ENCODE results near the gene ITPR2.
"Not testable (repeated sequence)": the region's sequence is repeated elsewhere in the genome, so short reads cannot be mapped to it uniquely, and the experiment has no call there.

ITPR2 gene

DNA sequence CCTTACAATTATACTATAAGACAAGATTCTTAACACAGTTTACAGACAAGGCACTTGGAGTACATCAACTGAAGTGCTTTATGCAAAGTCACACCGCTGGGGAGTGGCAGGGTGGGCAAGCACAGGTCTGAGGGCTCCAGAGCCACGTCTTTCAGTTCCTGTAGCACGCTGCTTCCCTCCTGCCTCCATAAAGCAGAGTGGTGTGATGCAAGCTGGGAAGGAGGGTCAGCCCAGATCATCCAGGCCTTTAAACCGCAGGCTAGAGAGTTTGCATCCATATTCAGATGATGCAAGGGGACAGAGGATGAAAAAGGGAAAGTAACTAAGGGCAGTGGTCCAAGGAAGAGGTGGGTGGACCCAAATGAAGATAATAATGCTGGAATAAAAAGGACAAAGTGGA lies 132.6 kb downstream of the ITPR2 start:
- DNase-seq (ENCODE audit: low read depth), result no peak

DNA sequence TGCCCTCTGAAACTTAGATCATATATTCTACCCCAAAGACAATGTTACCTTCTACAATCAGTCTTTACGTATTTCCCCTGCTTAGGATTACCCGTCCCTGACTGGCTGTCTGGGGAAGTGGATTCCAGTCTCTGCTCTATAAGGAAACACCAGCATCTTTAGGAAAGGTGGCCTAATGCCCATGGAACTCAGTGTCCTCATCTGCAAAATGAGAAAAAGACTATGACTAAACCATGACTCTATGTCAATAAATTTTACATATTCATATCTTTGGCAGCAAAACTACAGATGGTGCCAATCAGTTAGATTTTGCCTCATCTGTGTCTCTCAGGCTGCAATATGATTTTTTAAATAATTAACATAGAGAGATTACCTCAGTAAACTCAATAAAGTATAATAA lies 133.8 kb downstream of the ITPR2 start:
- no peak for DNase-seq (ENCODE audit: low read depth)

DNA sequence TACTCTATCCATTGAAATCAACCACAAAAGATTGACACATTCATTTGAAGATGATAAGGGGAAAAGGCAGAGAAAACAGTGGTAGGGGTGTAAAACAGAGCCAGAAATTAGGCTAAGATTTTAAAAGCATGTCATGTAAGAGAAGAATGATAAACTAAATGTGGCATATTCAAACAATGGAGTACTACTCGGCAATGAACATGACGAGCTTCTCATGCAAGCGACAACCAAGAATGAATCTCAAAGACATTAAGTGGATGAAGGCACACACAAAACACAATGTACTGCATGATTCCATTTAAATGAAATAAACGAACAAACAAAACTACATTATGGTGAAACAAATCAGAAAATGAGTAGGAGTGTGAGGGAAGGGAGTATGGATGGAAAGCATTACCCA lies 134.8 kb downstream of the ITPR2 start:
- no peak for DNase-seq (ENCODE audit: low read depth)

DNA sequence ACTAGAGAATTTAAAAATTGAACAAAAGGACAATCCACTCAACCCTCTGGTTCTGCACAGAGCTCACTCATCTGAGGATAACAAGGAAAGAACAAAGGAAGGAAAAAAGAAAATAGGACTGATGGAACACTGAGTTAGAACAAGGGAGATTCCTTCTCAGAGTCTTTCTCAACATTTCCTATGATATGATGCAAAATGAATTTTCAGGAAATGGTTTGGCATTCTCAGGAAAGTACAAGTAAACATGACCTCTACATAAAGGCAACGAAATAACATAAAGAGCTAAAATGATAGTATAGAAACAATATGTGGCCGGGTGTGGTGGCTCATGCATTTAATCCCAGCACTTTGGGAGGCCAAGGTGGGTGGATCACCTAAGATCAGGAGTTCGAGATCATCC lies 135.8 kb downstream of the ITPR2 start:
- no peak for DNase-seq (ENCODE audit: low read depth)

DNA sequence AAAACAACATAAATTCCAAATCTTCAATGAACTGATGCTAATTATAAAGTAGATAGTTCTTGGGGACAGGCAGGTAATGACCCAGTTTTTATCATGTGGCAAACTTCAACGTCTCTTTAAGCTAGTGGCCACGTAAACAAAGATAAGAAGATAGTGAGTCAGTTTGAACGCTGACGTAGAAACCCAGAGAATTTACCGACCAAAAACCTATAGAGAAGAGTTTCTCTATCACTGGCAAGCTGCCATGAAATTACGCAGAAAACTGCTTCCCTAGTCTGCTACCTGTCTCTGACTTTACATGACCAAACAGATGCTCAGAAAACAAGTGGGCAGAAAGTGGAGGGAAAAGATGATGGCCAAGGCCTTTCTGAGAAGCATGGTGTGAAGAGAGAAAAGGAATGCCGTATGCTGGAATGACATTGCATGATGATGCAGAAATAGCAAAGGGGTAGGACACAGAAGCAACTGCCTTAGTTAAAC lies 136.3 kb downstream of the ITPR2 start:
- no peak for DNase-seq (ENCODE audit: low read depth)

DNA sequence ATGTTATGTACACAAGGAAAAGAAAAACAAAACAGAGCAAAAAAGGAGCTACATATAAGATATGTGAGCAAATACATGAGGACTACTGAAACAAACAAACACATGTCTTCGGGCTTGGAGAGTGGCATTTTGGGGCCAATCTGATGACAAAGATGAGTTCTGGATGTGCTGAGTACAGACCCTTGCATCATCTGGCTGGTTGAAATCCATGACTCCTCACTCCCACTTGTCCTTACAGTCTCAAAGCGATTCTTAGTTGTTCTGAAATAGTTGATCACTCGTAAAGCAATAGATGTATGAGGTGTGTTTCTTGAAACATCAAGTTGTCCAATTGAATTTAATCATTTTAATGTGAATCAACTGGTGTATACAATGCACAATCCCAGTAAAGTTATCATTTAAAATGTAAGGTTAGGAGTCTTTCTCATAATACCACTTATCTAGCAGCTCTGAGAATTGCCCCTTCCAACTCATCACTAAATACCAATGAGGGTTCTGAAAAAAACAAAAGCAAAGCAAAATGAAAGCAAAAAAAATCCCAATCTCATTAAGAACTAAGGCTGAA lies 136.9 kb downstream of the ITPR2 start:
- DNase-seq (ENCODE audit: low read depth), result no peak

DNA sequence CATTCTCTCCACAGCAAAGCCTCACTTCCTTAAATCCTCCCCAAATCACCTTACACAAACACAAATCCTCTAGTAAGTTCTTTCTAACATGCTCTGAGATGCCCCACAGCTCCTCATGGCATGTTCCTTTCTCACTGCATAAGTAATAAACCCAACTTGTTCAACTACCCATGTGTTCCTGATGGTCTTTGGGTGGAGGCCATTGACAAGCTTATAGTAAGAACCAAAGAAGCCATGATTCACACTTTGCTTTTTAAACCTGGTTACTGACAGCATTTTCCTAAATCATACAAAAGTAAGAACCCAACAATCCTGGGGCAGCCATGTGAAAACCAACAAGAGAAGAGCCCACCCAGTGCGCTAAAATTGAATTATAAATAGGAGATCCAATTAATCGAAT lies 138.6 kb downstream of the ITPR2 start:
- no peak for DNase-seq (ENCODE audit: low read depth)

DNA sequence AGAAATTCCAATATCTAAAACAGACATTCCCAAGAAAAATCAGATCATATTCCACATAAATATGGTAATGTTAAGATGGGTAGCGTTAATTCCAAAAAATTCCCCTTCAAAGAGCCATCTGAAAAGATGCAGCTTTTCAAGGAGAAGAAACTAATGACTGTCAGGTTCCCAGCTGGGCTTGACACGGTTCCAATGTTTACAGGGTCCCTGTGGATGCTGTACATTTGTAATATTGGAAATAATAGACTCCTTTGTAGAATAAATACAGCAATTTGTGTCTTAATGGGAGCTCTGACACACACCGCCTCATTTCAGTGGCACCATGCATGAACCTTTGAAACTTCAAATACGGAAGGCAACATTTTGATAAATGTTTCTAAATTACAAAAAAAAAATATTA lies 140.6 kb downstream of the ITPR2 start:
- no peak for DNase-seq (ENCODE audit: low read depth)

DNA sequence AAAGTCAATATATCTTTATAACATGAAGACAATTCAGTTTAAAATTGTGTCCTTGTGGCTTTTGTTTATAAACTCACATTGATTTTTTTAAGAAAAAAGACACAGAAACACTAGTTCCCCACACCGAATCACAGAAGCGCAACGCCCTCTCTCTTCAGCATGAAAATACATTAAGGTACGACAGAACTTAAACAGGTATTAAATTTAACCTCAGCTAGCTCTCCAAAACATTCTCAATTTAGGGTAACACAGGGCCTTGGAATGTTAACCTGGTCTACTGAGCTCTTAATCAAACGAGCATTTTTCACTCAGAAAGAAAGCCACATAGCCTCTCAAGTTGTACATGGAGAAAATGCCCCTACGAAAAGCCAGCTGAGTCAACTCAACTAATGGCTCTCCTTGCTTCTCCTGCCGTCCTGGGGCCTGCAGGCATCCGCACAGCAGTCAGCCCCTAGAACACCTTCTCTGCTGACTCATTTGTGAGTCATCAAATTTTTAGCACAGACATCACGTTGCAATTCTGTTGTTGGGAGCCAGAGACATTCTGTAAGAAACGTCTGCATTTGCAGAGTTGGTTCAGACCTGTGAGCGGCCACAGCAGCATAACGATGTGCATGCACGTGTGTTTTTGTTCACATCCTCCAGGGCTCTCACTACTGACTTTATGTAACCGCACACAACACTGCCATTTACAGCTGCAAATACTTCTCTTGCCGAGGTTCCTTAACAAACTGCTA lies 141.6 kb downstream of the ITPR2 start:
- DNase-seq (ENCODE audit: low read depth), result no peak

DNA sequence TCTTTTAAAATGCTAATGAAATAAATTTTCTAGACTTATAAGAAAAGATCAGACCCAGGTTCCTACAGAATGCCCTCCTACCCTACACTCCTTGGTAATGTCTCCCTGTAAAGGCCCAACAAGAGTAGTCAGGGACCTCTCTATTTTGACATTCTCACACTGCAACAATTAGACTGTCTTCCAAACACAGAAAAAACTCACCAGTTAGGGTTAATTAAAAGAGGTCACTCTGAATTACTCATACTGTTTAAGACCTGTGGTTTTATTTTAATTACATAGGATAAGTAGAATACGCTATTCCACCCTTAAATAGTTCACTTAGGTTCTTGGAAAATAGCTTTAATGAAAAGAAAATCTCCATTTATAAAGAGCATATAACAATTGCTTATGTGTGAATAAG lies 142.4 kb downstream of the ITPR2 start:
- no peak for DNase-seq (ENCODE audit: low read depth)

DNA sequence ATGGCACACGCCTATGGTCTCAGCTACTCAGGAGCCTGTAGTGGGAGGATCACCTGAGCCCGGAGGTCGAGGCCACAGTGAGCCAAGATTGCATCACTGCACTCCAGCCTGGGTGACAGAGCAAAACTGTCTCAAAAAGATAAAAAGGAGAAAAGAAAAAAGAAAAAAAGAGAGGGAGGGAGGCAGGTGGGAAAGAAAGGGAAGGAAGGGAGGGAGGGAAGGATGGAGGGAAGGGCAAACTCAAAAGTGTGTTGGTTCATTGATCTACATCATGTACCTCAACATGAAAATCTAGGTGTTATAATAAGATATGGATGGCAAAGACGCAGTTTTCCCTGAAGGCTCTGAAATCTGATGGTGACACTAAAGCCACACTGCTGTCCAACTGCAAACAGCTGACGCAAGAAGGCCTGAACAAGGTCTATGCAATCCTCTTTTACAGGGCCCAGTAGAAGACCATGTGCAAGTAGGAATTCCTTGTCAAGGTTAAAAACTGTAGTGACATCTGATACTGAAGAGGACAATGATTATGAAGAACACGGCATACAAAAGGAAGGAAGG lies 143.6 kb downstream of the ITPR2 start:
- DNase-seq (ENCODE audit: low read depth), result no peak

DNA sequence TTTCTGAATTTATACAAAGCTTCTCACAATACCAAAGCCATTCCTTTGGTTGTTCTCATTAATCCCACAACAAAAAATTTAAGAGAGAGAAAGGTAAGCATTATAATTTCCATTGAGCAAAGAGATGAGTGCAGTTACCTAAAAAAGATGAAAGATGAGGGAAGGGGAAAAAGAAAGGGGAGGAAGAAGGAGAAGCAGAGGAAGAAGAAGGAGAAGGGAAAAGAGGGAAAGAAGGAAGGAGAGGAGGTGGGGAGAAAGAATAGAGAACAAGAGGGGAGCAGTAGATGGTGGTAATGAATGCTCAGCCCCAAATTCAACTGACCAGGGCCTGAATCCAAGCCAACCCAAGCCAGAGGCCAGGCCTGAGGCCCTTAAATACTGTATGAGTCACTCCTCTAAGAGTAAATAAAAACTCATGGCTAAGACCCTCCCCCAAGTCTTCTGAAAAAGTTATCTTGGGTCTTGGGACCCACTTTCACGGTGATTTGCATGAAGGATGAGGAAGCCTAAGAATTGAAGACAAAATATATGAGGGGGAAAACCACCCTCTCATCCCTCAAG lies 144.6 kb downstream of the ITPR2 start:
- DNase-seq (ENCODE audit: low read depth), result no peak

DNA sequence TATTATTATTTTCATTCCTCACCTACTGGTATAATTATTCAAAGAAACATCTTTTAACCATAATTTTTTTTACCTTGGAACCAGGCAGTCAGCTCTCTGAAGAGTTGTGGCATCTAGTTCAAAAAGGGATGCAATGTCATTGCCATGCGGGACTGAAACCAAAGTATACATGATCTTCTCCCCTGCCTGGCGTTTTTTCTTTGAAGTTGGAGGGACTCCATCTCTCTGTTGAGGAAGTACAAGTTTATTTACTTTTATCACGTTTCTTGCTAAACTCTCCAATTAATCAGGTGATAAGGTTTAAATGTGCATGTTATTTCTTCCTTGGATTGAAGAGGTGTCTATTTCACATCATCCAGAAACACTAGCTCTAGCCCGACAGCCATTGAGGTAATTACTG lies 146.6 kb downstream of the ITPR2 start:
- DNase-seq (ENCODE audit: low read depth), result no peak

DNA sequence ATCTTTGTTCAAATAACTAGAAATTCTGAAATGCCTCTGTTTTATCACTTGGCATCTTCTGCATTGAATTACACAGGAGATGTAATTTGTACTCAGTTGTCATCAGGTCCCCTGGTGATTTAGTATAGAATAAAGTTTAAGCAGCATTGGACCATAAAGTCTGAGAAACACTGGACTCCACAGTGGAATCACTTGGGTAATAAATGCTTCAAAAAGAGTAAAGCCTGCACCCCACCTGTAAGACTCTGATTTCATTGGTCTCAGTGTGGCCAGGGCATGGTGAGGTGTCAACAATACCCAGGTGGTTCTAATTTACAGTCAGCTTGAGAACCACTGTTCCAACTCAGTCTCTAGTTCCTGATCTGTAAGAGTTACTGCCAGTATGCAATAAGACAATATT lies 148.9 kb downstream of the ITPR2 start:
- DNase-seq (ENCODE audit: low read depth), result no peak

DNA sequence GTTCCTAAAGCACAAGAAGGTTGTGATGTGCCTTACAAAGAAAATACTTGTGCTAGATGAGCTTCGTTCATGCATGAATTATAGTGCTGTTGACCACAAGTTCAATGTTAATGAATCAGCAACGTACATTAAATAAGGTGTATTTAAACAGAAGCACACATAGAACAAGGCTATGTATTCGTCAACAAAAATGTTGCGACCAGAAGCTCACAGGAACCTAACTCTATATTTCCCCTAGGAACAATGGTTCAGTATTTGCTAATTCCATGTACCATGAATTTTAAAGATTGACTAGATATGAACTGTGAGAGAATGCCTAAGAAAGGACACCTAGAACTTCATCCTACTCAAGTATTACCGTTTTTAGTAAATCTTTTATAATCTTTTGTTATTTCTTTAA lies 149.6 kb downstream of the ITPR2 start:
- DNase-seq (ENCODE audit: low read depth), result no peak

DNA sequence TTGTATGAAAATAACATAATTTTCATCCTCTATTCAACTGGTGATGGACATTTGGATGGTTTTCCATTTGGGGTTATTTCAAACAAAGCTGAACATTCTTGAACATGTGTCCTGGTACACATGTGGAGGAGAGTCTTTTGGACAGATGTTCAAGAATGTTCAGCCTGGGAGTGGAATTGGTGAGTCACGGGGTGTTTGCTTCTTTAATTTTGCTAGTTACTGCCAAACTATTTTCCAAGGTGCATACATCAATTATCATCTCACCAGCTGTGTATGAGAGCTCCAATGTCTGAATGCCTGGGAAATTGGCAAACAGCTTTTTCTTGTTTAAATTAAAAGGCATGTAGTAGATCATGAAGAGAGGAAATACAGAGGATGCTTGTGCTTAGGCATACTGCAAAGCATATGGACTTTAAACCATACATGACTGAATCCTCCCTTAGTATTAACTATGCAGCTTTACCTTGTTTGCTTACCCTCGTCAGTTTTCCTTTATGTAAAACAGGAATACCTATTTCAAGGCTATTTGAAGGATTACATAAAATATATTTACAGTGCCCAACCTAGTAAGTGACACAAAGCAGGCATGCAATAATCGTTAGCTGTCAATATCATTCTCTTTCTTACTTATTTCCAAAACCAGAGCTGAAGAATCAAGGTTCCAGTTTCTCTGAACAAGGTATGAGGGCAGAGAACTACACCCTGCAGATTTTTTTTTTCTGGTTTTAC lies 152.1 kb downstream of the ITPR2 start:
- DNase-seq (ENCODE audit: low read depth), result no peak

DNA sequence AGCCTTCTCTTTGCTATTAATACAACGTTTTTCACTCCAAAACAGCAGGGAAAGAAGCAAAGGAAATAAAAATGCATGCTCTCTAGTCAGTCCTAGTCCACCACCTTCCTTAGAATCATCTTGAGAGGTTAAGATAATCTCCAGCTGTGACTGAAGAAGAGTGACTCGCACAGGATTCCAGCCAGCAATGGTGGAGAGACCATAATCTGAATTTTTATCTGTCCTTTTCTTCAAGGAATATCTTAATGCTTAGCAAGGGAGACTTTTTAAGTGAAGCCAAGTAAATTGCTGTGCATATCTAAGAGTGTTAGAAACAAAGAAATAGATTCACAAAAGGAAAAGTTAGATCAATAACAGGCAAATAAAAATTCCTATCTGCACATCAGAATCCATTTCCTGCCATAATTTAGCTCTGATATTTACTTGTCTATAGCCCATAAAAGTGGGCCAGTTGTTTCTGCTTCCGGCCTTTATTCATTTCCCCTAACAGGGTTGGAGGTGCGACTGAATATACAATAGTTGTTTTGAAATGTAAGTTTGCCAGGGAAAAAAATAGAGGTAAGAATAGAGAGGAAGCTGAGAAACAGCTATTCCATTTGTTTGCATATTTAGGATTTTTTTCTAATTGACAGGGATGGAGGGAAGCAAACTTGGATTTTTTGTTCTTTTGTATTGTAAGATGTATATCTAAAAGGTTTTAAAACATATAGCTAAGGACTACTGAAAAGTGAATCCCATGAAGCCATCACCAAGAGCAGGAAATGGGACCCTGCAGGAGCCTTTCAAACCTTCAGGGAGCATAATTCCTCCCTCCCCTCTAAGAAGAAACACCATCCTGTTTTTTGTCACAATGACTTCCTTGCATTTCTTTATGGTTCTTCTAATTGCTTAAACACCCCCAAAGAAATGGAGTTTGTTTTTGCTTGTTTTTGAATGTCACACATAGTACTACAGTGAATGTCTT lies 154.0 kb downstream of the ITPR2 start:
- no peak for DNase-seq (ENCODE audit: low read depth)

DNA sequence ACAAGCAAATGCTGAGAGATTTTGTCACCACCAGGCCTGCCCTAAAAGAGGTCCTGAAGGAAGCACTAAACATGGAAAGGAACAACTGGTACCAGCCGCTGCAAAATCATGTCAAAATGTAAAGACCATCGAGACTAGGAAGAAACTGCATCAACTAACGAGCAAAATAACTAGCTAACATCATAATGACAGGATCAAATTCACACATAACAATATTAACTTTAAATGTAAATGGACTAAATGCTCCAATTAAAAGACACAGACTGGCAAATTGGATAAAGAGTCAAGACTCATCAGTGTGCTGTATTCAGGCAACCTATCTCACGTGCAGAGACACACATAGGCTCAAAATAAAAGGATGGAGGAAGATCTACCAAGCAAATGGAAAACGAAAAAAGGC lies 161.5 kb downstream of the ITPR2 start:
- DNase-seq (ENCODE audit: low read depth), result not testable (repeated sequence)

DNA sequence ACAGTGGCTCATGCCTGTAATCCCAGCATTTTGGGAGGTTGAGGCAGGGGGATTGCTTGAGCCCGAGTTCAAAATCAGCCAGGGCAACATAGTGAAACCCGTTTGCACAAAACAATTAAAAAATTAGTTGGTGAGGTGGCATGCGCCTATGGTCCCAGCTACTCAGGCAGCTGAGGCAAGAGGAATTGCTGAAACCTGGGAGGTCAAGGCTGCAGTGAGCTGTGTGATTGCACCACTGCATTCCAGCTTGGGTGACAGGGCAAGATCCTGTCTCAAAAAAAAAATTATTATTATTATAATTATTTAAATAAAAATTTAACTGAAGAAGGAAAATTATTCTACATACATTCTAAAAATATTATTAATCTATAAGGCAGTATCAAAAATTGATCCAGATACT lies 164.1 kb downstream of the ITPR2 start:
- DNase-seq (ENCODE audit: low read depth), result no peak

DNA sequence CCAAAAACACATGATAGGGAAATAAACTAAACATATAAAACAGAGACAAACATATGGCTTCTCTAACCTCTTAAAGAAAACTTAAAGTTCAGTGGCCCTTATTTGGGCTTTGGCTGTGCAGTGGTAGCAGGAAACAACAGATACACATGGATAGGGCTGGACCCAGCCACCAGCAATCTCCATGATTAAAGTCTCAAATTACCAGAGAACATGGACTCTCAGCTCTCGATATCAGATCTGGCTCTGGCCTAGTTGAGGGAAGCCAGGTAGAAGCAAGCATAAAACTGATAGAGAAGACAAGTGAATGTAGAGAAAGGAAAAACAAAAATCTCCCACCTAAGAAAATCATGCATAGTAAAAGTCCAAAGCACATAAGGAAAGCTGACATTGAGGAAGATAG lies 164.8 kb downstream of the ITPR2 start:
- DNase-seq (ENCODE audit: low read depth), result no peak

DNA sequence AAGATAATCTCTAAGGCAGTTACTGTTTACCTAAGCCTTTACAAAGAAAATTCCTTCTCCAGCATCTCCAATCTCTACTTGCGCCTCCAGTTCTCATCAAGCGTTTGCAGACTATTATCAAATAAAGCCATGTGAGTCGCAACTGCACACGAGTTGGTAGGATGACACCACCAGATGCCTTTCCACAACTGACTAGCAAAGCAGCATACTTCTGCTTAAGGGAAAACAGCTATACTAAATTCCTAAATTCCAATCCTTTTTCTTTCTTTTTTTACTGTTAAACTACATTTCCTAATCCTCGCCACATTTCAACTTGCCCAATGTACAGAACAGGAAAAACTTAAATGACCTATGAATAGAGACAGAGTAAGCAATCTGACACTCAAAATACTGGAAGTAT lies 166.7 kb downstream of the ITPR2 start:
- DNase-seq (ENCODE audit: low read depth), result no peak

DNA sequence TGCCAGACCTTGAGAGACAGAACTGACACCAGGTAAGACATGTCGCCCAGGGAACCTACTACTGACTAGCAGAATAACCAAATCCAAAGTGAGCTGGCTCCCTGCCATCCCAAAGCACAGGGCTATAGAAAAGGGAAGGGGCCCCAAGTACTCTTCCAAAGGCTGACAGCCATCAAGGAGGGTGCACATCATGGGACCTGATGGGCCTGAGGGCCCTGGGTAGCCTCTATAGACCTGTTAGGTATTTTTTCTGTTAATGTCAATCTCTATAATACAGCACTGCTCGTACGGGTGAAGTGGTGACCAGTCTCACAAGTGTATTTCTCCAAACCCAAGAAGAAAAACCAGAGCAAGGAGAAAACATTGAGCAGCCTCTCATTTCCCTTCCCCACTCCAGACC lies 171.6 kb downstream of the ITPR2 start:
- DNase-seq (ENCODE audit: low read depth), result no peak

Measured in activated T-cell treated with anti-CD3 and anti-CD28 coated beads for 1 hour (primary cell).